GM21528 (cell line): ENCODE results near the gene PCDH15.
"Not testable (repeated sequence)": the region's sequence is repeated elsewhere in the genome, so short reads cannot be mapped to it uniquely, and the experiment has no call there.

Experiments
- ATAC-seq: cut with Tn5 transposase; IDR thresholded peaks from one replicate; pipeline ENCODE4 v1.9.1; 2021; ENCODE audit warnings: mild to moderate bottlenecking, moderate library complexity; ENCODE audit not compliant: unreplicated experiment, low FRiP score

Gene PCDH15

GRCh38 chr10:54010337-54010933, 790.6 kb downstream of the PCDH15 start:
- no peak for ATAC-seq

DNA sequence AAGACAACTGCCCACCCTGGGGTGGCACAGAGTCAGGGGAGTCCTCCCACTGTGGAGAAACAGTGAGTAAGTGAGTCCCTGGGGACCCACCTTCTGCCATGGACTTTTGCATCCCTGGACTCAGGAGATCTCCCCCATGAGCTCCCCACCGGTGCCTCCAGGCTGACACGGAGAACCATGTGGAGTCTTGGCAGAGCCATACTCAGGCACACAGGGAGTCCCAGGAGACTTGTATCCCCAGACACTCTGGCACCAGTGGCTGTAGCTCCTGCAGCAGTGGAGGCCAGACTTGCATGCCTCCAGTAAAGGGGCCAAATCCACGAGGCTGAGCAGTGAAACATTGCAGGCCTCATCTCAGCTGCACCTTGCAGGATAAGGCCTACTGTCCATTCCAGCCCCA, 791.4 kb downstream of the PCDH15 start:
- ATAC-seq, result no peak

GRCh38 chr10:54002077-54002476, 799.0 kb downstream of the PCDH15 start:
- no peak for ATAC-seq

- ATAC-seq, result no peak
Measured at GRCh38 chr10:53997953-53998352, 803.1 kb downstream of the PCDH15 start.

- ATAC-seq, result no peak
Measured at GRCh38 chr10:53990799-53991238, 810.2 kb downstream of the PCDH15 start.

- ATAC-seq, result no peak
Measured at GRCh38 chr10:53983431-53983830, 817.6 kb downstream of the PCDH15 start.

- ATAC-seq, result no peak
Measured at GRCh38 chr10:53980210-53980609, 820.8 kb downstream of the PCDH15 start.

- ATAC-seq, result no peak
Measured at GRCh38 chr10:53978301-53978700, 822.7 kb downstream of the PCDH15 start.

- ATAC-seq, result no peak
Measured at GRCh38 chr10:53977267-53977666, 823.8 kb downstream of the PCDH15 start.

- no peak for ATAC-seq
Measured at GRCh38 chr10:53957401-53957800, 843.6 kb downstream of the PCDH15 start.

DNA sequence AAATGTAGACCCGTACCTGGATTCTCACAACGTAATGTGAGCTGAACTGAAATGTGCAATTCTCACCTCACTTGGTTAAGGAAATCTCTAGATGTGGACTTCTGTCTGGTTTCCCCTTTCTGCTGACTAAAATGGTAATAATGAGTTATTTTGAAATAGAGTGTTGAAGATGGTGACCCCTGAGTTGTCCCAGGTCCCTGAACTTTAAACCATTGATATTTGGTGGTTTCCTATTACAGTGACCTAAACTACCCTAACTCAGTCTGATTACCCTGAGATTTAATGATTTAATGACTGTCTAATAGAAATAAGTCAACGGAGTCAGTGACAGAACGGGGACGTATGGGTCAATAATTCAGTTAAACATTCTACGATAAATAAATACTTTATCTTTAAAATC, 845.9 kb downstream of the PCDH15 start:
- no peak for ATAC-seq

- no peak for ATAC-seq
Measured at GRCh38 chr10:53952698-53953630, 848.1 kb downstream of the PCDH15 start.

DNA sequence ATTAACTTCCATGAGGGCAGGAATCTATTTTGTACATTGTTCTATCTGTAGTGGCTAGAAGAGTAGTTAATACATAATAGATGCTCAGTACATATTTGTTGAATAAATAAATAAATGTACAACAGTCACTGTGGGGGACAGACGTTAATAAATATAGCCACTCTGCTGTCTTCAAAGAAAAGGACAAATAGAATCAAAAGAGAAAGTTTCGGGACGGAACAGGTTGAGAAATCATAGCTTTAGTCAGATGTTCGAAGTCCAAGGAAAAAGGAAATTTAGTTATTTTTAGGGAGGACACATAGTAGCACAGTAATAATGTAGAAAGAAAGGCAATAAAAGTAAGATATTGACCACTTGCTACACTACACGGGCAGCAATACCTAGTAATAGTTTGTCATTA, 861.4 kb downstream of the PCDH15 start:
- ATAC-seq, result no peak

GRCh38 chr10:53930648-53931047, 870.4 kb downstream of the PCDH15 start:
- ATAC-seq, result no peak

DNA sequence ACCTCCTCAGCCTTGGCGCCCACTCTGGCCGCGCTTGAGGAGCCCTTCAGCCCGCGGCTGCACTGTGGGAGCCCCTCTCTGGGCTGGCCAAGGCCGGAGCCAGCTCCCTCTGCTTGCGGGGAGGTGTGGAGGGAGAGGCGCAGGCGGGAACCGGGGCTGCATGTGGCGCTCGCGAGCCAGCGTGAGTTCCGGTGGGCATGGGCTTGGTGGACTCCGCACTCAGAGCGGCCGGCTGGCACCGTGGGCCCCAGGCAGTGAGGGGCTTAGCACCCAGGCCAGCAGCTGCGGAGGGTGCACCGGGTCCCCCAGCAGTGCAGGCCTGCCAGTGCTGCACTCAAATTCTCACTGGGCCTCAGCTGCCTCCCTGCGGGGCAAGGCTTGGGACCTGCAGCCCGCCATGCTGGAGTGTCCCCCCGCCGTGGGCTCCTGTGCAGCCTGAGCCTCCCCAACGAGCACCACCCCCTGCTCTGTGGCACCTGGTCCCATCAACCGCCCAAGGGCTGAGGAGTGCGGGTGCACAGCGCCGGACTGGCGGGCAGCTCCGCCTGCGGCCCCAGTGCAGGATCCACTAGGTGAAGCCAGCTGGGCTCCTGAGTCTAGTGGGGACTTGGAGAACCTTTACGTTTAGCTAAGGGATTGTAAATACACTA, 876.9 kb downstream of the PCDH15 start:
- ATAC-seq, result not testable (repeated sequence)

- no peak for ATAC-seq
Measured at GRCh38 chr10:53918755-53919154, 882.3 kb downstream of the PCDH15 start.

GRCh38 chr10:53909791-53910190, 891.2 kb downstream of the PCDH15 start:
- ATAC-seq, result no peak

DNA sequence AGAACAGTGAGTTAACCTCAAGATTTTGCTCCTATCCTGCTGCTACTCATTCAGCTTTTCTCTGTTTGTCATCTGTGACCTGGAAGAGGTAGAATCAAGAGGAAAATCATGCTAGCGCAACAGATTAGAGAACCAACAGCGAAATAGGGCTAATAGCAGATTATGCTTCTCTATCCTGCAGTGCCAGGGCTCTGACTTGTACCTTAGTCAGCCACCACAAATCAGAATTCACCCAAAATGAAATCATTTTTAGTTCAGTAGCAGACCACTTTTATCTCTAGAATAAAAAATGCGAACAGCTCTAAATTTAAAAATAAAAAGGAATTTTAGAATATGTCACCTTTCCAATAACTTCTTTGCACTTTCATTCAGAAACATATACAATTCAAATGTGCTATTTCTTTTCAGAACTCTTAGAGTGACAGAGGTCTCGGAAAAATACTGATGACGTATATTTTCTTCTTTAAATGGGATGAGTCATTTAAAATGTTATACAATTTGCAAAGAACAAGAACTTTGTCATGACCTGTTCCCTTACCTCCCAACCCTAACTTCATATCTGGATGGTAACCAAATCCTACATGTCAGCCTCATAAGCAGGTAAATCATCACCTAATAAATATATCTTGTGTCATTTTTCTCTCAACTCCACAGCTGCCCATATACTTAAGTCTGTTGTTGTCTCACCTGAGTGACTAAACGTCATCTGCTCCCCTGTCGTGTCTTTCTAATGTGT, 896.4 kb downstream of the PCDH15 start:
- no peak for ATAC-seq

- ATAC-seq, result no peak
Measured at GRCh38 chr10:53903756-53904155, 897.3 kb downstream of the PCDH15 start.

DNA sequence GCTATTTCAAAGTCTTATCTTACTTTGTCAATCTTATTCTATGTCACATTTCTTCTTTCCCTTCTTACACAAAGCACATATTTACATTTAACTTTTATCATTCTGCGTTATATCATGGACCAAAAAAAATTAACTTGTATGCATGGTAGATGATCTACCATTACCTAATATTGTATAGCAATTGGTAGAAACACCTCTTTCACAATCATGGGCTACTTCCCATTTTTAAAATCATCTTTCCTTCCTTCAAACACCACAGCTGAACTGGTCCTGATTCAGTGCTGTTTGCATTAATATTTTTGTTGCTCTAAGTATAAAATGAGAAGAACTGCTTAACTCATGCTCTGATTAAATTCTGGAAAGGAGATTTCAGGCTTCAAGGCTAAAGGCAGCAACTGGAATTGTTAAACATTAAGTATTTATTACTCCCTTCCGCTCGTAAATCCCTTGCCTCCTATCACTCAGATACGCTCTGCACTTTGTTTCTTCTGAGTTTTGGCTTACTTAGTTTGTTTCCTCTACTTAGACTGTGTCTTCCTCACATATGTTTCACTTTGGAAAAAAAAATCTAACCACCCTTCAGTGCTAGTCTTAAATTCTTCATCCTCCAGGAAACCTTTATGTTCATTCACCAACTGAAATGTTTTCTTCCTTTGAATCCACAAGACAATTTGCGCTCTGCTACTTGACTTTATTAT, 901.4 kb downstream of the PCDH15 start:
- ATAC-seq, result no peak
